Stimulated activated CD4-positive, alpha-beta T cell treated with anti-CD3 and anti-CD28 coated beads, Interleukin-12 subunit alpha, Interleukin-12 subunit beta, amount 100 ng/mL, for 48 hours (primary cell): ENCODE results near the gene UNC5C.

Source experiments
- DNase-seq, 3 donors: peaks; one replicate each; pipeline ENCODE4 v3.0.0-alpha.2; 2020; ENCODE audit warnings: low read depth in 2 of 3, low spot score in 1 of 3

The UNC5C gene

DNA sequence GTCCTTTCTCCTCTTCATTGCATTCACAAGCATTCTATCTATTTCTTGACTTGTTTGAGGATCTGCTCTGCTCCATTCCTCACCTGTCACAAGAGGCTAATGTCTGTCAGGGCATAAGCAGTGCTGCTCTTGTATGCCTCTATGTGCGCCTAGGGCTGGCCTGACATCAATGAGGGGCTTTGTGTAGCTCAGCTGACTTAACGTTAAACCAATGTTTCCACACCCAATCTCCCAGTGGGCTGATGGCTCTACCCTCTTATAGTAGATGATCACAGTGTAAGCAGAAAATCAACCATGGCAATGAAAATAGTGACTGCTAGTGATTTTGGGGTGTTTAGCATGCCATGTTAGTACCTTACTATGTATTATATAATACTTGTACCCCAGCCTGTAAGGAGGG is 139.0 kb downstream of the UNC5C start:
- DNase-seq = no peak

DNA sequence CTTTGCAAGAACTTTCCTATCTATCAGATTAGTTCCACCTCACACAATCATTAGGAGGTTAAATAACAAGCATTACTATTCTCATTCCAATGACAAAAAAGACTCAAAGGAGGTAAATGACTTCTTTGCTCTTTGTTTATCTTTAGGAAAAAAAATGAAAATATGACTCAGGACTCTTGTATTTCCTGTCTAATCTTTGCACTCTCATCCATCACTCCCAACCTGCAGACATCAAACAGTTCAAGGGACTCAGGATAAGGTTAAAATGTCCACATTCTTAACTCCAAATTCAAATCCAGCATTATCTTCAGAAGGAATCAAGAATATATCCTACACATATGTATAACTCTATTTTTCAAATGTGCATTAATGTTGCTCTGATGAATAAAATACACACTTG is 139.6 kb downstream of the UNC5C start:
- no peak for DNase-seq

DNA sequence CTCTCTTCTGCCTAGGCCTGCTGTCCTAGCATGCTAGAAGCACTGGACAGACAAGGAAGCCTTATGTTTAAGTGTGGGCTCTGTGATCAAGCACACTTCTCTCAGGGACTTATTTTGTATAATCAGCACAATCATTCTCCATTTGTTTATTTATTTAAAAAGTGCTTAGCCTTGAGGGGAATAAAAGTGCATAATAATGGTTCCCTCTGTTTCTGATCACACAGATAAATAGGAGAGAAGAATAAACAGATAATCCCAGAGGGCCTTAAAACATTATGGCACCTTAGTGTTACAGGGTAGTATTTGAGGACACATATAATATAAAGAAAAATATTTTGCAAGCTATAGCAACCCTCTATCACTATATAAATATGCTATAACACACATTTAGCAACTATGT is 146.5 kb downstream of the UNC5C start:
- no peak for DNase-seq

DNA sequence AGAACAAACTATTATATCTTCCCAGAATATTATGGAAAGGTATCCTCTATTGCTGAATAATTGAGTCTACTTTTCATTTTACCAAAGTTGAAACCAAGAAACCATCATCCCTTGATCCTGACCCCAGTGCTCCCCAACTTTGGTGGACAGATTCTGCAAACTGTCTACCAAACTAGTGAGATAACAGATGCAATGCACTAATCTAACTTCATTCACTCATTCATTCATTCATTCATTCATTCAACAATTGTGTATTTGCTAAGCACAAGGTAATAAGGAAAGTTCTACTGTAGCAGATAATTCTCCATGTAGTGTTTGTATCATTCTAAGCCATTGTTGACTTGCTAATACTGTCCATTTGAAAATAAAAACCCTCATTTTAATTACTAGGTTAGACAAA is 150.6 kb downstream of the UNC5C start:
- DNase-seq = no peak

DNA sequence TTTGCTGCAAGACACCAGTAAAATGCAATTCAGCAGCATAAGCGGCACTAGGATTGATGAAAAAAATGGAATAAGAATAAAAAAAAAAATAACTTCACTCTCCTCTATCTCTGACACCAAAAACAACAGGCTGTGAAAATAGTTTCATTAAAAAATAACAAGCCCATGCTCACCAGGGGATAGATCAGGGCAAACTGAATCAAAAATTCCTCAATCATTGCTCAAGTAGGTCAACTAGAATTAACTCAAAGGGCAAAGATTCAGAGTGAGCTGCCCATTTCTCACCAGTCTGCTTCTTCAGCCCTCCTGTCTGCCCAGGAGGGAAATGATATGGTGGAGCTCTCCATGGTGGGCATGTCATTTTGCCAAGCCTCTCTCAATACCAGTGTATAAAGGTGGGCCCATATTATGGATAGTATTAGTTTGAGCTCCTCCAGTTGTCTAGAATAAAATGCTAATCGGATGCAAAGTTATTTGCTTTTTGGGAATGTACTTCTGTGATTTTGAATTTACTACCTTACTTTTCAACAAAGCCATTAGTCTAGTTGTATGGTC is 153.9 kb downstream of the UNC5C start:
- DNase-seq = no peak

DNA sequence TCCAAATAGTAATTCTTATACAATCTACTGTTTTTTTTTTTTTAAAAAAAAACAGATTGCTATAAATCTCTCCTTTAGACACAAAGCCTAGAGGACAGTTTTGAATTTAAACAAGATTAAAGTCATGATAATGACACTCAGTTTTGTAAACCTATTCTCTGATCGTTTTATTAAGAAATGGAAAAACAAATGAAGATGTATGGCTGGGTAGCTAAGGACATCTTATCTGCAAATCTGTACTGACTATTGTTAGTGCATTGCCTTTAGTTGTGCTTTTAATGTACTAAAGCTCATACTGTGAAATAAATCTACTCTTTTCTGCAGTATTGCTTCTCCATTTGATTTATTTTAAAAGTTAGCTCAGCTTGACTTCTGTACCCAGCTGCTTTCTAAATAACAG is 155.0 kb downstream of the UNC5C start:
- DNase-seq = no peak

DNA sequence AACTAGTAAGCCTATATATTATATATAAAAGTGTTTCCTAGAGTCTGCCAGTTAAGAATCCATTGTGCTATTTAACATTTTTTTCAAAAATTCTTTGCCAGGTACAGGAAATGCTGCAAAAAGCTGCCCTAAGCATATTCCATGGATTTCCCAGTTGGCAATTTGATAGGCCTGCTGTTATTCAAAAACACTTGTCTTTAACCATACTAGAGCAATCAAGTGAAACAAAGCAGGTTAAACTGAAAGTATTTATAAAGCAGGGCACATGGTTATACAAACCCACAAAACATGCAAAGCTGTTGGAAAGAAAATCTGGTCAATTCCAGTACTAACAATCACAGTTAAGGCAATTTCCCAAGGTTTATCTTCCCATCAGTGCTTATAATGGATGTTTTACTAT is 159.9 kb downstream of the UNC5C start:
- DNase-seq = no peak

DNA sequence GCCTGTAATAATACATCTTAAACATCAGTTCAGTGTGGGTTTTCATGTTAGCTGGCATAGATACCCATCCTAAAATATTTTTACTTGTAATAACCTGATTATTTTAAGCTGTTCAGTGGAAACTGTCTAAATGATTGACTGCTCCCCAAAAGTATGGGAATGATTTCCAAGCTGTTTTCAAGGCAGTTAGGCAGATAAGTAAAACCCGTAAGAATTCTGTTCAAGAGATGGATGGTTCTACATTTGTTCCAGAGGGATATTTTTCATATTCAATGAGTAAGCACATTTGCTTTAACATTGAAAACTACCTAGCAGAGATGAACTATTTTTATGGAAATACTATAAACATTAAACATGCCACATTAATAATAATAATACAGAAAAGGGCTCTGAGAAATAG is 161.1 kb downstream of the UNC5C start:
- no peak for DNase-seq

DNA sequence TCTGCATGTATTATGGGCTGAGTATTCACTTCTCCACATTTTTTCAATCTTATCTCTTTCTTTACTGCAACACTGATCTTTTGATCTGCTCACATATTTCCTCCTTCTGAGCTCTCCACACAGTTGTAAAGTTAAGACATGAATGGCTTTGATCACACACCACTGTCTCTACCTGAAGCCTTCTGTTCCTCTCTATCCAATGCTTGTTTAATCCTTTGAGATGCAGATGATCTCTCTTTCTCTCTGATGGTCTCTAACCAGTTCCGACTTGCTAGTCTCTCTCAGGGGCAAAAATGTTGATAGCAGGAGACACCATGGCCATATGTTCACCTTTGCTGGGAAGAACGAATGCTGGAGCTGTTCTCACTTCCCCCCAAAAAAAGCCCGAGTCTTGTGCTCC is 162.4 kb downstream of the UNC5C start:
- no peak for DNase-seq

DNA sequence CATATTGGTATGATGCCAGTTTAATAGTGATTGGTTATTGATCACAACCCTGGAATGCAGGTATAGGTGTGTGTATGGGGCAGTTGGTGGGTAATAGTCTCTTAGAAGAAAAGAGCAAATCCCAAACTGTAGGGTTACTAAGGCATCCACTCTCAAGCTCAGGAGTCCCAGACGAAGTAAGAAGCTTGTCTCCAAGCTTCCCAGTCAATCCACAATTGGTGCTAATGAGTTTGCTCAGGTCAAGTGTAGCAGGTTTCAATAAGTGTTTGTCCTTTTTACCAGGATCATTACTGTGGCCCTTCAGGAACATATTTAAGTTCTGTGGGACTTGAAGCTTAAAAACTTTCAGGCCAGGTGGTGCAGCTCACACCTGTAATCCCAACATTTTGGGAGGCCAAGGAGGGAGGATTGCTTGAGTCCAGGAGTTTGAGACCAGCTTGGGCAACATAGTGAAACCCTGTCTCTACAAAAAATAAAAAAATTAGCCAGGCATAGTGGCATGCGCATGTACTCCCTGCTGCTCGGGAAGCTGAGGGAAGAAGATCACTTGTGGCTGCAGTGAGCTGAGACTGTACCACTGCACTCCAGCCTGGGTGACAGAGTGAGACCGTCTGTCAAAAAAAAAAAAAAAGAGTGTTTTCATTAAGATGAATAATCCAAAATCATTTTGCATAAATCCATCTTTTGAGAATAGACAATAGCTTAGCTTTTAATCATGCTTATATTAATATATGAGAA is 166.8 kb downstream of the UNC5C start:
- DNase-seq = no peak

DNA sequence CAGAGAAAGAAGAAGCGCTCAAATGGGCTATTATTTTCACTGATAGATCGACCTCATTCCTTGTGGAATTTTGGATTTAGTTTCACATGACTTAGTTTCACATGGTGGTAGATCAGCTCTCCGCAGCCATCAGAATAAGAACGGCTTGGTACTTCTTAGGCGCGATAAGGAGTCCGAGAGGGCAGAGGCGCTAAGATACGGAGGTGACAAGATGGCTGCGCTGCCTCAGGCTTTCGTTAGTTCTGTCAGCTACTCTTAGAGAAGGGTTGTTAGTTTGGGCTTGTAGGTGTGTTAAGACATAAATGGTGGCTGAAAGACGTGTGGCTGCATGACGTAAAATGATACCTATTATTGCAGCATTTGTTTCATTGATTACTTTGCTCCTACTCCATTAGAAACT is 169.1 kb downstream of the UNC5C start:
- no peak for DNase-seq

DNA sequence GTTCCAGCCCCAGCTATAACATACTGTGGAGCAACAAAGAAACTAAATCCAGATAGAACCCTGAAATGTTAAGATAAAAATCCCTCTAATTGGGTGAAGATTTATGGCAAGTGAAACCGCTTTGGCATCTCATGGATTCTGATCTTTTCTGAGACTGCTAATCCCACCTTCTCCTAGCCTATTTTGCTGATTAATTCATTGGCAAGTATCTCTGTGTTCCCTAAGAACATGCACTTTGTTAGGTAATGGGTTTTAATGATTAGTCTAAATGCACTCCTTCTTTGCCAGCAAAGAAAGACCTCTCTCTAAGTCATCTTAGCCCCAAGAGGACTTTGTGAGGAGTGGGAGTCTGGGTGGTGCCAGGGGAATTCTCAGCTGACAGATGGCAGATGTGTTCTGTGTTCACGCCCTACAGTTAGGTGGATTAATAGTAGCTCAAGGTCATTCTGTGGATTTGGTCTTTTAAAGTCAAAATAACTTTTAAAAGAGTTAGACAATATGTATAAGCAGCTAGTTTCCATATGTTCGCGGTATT is 171.3 kb downstream of the UNC5C start:
- no peak for DNase-seq

DNA sequence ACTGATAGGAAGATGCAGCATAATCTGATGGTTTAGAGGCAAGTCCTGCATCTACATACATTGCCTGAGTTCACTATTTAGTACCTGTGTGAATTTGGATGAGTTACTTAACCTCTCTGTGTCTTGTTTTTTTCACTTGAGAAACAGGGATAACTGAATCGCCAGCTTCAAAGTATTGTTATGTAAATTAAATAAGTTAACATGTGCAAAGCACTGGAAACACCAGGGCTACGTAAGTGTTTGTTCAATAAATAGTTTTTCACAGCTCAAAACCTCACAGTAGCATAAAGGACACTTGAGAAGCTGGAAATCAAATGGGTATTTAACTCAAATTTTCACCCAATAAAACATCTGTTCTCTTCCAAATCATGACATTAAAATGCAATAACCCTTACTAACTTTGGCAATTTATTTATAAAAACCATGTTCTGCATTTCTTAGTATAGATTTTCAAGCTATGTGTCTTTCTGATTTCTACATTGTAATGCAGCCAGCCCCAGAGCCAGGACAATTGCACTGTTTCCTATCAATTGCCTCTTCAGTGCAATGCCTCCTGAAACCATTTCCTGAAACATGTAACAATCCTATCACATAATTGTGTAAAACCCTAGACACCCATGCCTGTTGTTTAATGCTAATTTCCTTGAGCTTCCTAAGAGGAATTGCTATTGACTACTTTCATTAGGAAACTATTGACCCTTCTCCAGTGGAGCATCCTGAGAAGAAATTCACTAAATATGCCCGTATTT is 177.1 kb downstream of the UNC5C start:
- DNase-seq = no peak

DNA sequence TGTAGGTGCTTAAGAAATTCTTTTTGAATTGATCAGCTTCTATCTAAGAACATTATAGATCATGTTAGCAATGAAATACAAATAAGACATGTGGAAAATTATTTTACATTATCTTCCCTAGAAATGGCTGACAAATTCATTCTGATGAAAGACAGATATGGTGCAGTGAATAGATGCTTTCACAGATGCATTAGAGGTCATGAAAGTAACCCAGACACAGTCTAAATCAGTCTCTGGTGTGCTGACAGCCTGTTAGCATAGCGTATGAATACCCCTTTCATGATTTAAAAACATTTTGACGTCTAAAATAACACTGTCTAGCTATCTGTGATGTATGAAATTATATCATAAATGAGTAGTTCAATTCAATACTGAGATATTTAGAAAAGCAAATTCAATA is 180.9 kb downstream of the UNC5C start:
- no peak for DNase-seq

DNA sequence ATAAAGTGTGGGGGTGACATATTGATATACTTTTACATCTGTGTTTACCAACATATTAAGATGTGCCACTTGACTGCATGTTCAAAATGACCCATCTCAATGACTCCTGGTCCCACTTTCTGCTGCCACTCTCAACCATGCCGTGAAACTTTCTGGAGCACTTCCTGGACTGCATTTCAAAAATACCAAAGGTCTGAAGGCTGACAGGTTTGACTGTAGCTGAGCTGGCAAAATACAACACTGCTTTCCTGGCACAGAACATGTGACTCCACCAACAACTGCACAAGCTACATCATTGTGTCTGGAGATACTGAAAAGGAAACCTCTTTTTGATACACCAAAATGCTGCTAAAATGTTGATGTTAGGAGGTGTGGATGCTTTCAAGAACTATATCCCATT is 184.8 kb downstream of the UNC5C start:
- DNase-seq = no peak

DNA sequence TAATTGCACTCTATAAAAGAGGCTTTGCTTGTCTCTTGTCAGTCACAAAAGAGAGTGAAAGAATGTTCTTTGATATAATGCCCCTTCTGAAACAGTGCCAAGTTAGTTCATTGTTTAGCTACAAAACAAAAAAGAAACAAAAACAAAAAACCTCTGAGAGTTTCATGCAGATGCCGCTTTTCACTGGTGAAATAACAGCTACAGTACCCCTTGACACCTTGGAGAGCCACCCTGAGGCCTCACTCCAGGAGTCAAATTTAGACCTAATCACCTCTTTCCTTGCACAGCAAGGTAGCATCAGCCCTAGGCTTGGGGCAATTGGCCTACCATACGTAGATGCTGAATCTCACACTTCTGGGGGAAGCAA is 185.2 kb downstream of the UNC5C start:
- no peak for DNase-seq

DNA sequence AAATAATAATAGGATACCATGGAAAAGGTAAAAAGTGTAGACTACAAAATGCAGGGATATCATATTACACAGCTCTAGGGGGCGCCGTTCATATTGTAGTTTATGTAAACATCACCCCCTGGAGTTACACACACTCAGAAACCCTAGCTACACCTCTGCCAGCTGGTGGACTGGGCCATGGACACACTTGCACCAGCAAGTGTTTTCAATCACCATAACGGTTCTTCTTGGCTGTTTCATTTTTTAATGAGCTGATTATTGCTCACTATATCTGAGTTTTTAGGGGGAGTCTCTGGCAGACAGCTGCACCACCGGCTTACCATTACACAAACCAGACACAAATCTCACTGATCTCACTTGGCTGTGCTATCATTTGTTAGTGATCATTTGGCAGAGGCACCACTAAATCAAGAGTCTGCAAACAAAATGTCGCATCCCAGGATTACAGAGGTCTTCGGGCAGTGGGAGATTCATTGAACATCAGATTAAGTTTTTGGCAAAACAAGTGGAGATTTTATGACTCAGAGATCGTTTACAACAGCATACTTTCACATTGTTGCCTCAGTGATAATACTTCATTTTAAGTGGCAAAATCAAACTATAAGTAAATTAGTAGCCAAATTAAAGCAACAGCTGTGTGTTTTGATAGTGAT is 185.7 kb downstream of the UNC5C start:
- no peak for DNase-seq

DNA sequence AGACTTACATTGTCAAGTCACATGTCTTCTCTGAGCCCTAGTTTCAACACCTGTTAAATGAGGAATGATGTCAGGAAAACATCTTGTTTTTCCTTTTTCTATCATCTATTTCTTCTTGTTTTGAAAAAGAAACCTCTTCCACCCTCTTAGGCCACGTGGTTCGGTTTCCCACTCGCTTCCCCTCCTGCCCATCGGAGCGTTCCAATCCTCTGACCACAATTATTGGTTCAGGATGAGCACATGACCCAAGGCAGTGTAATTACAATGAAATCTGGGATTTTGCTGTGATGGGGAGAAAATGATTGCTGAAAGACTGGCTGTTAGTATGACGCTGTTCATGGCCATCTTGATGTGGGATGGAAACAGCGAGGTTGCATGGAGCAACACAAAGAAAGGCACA is 186.7 kb downstream of the UNC5C start:
- DNase-seq = no peak

DNA sequence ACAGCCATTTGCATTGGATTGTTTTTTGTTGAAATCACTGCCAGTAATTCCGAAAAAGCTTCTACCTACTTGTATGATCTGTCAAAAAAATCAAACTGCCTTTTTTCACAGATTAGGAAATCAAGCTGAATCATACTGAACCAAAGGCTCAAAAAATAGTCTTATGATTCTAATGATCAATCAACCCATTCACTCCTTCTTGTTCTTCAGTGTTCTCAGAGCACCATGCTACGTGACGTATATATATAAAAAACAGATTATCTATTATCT is 187.1 kb downstream of the UNC5C start:
- no peak for DNase-seq

DNA sequence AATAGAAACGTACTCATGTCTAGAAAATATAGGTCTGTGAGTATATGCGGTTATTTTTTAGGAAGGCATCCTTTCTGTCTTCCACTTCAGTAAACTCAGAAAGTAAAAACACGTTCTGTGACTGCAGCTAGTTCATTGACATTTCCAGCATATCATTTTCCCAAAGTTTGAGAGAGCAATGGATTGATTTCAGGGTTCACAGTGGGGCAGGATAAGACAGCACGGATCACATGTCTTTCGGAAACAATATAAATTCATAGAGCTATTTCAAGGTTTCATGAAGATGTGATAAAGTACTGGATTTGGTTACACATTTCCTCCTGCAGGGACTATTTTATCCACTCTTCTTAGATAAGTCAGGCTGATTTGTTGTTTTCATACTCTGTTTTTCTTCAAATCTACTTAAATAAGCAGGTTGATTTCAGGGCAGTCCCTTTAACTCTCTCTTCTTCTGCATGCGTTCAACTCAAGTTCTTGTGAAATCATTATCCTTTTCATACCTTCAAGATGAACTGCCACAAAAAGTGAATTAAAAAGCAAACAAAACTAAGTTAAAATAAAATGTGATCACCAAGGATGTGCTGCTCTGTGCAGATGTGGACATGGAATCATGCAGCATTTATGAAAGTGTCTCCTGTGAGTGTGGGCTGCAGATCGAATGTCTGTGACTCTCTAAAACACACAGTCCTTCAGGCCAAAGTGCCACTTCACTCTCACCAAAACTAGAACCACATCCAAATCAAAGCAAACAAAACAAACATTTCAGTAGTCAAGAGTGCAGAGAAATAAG is 187.7 kb downstream of the UNC5C start:
- no peak for DNase-seq

DNA sequence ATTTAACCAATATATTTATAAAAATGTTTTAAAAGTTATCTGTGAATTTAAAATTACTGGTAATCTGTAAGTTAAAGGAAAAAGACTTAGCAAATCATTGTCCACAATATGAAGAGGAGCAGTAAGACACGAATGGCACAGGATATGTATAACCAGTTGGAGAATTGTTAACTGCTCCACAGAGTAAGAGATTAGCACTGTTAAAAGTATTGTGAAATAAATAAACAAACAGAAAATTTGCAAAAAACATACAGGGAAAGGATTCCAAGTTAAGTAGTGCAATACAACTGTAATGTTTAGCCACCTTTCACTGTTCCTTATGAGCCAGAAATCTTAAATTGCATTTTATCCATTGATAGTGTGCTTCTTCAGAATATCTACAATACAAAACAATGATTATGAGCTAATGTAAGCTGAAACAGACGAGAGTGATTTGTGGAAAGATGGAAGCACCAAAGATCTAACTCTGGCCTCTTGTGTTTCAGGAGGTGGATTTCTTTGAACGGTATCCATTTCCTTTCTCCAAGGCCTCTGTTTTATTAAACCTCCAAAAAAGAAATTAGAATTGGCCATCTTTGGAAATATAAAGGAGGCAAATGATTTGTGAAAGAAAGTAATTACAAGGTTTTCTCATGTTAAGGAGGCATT is 188.4 kb downstream of the UNC5C start:
- no peak for DNase-seq
